22Rv1 (cell line): ENCODE measurements around the gene OSBPL7.

Source experiments
- CTCF ChIP-seq: fragments of 450-650 bp; IDR thresholded peaks from 2 replicates; pipeline ENCODE4 v1.5.1; 2017; ENCODE audit warnings: mild to moderate bottlenecking
- ZFX ChIP-seq: fragments of 450-650 bp; IDR thresholded peaks from 2 replicates; pipeline ENCODE4 v1.6.1; 2017; ENCODE audit warnings: antibody characterized with exemption, borderline replicate concordance

DNA sequence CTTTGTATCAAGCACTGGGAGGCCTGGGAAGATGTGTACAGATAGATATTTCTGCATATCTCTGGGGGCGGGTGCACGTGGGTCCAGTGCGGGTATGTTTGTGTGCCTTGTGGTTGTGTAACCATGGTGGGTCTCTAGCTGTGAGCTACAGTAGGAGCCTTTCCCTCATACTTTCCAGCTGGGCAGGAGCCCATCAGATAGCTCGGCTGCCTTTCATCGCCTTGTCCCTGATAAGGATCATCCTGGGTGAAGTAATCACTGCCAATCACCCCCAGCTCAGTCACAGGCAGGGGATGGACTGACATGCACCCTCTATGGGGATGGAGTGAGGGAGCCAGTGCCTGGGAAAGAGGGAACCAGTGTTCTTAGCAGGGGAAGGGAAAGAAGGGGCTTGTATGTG, 22.6 kb upstream of the OSBPL7 start:
- TF ChIP-seq ZFX = no peak
- no peak for TF ChIP-seq CTCF
